Vagina (tissue), 2 donors: ENCODE data around the gene PAPPA.

Experiments
- POLR2A ChIP-seq, 2 donors: fragments of 450-650 bp; IDR thresholded peaks; one replicate each; pipeline ENCODE4 v1.6.1; 2017; ENCODE audit warnings: antibody characterized with exemption in 2 of 2, mild to moderate bottlenecking in 2 of 2, moderate library complexity in 2 of 2
- TF ChIP-seq, protein P1 (sequence below), 3 experiments: fragments of 450-650 bp in 2 of 3; fragments of 200-600 bp in 1 of 3; sonication (generic) in 1 of 3; IDR thresholded peaks; one replicate each; pipeline ENCODE4 v1.5.1; 2017 to 2019; ENCODE audit warnings: antibody characterized with exemption in 3 of 3, mild to moderate bottlenecking in 2 of 3, moderate library complexity in 2 of 3

GRCh38 chr9:116360989-116361388, 207.4 kb downstream of the PAPPA start:
- TF ChIP-seq, protein P1, sequence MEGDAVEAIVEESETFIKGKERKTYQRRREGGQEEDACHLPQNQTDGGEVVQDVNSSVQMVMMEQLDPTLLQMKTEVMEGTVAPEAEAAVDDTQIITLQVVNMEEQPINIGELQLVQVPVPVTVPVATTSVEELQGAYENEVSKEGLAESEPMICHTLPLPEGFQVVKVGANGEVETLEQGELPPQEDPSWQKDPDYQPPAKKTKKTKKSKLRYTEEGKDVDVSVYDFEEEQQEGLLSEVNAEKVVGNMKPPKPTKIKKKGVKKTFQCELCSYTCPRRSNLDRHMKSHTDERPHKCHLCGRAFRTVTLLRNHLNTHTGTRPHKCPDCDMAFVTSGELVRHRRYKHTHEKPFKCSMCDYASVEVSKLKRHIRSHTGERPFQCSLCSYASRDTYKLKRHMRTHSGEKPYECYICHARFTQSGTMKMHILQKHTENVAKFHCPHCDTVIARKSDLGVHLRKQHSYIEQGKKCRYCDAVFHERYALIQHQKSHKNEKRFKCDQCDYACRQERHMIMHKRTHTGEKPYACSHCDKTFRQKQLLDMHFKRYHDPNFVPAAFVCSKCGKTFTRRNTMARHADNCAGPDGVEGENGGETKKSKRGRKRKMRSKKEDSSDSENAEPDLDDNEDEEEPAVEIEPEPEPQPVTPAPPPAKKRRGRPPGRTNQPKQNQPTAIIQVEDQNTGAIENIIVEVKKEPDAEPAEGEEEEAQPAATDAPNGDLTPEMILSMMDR (IDR thresholded peaks at IDR 0.05) = no peak
- no peak for TF ChIP-seq POLR2A (IDR thresholded peaks at IDR 0.05)
